Measurements from ENCODE around the gene HASPIN.

GRCh38 chr17:3766779-3767178 is 43.1 kb downstream of the HASPIN start:
- TF ChIP-seq, protein P1, sequence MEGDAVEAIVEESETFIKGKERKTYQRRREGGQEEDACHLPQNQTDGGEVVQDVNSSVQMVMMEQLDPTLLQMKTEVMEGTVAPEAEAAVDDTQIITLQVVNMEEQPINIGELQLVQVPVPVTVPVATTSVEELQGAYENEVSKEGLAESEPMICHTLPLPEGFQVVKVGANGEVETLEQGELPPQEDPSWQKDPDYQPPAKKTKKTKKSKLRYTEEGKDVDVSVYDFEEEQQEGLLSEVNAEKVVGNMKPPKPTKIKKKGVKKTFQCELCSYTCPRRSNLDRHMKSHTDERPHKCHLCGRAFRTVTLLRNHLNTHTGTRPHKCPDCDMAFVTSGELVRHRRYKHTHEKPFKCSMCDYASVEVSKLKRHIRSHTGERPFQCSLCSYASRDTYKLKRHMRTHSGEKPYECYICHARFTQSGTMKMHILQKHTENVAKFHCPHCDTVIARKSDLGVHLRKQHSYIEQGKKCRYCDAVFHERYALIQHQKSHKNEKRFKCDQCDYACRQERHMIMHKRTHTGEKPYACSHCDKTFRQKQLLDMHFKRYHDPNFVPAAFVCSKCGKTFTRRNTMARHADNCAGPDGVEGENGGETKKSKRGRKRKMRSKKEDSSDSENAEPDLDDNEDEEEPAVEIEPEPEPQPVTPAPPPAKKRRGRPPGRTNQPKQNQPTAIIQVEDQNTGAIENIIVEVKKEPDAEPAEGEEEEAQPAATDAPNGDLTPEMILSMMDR (IDR thresholded peaks at IDR 0.05; ENCODE audit: low read depth, low read length) = no peak
- no peak for TF ChIP-seq POLR2A (IDR thresholded peaks at IDR 0.05; ENCODE audit: extremely low read depth, insufficient read length)

Data from NB4 (cell line).